Astrocyte of the spinal cord (primary cell): ENCODE data around the gene UBE2J2.

Experiments
- DNase-seq: peaks from one replicate; pipeline ENCODE4 v3.0.0; 2011; ENCODE audit warnings: low read depth, low spot score
- H3K4me3 ChIP-seq: 2 replicates; pipeline ENCODE4 v1.5.1; 2011; ENCODE audit warnings: low read depth, mild to moderate bottlenecking, low read length, moderate library complexity
- in situ Hi-C: cut with HindIII; loops from 2 replicates; pipeline ENCODE4 v1.10.0; 2017; ENCODE audit warnings: low sequenced_read_pairs
- TF ChIP-seq, protein P1 (sequence below): IDR thresholded peaks from 2 replicates; pipeline ENCODE4 v1.5.1; 2012; ENCODE audit warnings: low read depth, mild to moderate bottlenecking, low read length, inconsistent platforms

UBE2J2 gene

DNA sequence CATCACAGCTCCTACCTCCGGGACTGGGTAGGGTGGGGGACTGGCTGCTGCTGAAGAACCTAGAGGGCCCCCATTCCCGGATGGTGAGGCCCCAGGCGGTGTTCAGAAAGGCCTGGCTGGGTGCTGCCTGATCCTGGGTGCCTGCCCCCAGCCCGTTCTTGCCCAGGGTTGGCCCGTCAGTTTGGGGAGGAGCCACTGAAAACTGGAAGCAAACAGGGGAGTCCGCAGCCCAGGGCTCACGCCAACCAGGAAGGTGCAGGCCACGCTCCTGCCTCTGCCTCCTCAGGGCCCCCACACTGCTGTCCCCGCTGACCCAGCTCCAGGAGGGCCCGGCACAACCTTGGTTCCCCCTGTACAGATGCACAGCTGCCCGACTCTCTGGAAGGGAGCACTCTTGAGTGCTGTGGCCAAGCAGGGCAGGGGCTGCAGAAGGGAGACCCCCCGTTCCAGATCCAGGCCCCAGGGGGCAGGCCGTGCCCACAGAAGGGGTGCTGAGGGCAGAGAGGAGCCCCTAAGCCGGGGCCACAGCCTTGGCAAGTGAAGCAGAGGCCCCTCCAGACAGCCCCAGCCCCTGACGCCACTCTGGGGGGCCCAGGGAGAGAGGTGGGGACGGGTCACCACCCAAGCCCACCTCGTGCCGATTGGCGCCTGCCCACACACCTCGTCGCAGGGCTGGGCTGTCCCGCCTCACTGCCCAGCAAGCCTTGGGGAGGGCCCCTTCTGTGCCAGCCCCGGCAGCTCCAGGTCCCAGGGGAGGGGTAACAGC lies 32.6 kb downstream of the UBE2J2 start:
- H3K4me3 ChIP-seq: no peak overlapping the region
- DNase-seq: no peak
- TF ChIP-seq, protein P1, sequence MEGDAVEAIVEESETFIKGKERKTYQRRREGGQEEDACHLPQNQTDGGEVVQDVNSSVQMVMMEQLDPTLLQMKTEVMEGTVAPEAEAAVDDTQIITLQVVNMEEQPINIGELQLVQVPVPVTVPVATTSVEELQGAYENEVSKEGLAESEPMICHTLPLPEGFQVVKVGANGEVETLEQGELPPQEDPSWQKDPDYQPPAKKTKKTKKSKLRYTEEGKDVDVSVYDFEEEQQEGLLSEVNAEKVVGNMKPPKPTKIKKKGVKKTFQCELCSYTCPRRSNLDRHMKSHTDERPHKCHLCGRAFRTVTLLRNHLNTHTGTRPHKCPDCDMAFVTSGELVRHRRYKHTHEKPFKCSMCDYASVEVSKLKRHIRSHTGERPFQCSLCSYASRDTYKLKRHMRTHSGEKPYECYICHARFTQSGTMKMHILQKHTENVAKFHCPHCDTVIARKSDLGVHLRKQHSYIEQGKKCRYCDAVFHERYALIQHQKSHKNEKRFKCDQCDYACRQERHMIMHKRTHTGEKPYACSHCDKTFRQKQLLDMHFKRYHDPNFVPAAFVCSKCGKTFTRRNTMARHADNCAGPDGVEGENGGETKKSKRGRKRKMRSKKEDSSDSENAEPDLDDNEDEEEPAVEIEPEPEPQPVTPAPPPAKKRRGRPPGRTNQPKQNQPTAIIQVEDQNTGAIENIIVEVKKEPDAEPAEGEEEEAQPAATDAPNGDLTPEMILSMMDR: no peak
- in situ Hi-C loops: no loop called here

DNA sequence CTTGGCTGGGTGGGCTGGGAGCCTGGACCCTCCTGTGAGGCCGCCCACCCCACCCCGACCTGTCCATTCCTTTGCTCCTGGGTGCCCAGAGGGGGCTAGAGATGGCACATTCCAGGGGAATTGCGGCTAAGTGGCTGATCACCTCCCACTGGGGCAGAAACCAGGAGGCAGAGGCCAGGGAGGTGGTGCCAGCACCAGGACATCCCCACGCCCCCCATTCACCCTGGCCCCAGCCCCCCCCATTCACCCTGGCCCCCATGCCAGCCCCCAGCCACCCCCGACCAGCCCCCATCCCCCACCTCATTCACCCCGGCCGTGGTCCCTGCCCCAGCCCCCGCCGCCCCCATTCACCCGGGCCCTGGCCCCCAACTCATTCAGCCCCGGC lies 33.3 kb downstream of the UBE2J2 start:
- no peak for DNase-seq
- TF ChIP-seq, protein P1: no peak
- H3K4me3 ChIP-seq: no peak overlapping the region
- in situ Hi-C loops: no loop called here

DNA sequence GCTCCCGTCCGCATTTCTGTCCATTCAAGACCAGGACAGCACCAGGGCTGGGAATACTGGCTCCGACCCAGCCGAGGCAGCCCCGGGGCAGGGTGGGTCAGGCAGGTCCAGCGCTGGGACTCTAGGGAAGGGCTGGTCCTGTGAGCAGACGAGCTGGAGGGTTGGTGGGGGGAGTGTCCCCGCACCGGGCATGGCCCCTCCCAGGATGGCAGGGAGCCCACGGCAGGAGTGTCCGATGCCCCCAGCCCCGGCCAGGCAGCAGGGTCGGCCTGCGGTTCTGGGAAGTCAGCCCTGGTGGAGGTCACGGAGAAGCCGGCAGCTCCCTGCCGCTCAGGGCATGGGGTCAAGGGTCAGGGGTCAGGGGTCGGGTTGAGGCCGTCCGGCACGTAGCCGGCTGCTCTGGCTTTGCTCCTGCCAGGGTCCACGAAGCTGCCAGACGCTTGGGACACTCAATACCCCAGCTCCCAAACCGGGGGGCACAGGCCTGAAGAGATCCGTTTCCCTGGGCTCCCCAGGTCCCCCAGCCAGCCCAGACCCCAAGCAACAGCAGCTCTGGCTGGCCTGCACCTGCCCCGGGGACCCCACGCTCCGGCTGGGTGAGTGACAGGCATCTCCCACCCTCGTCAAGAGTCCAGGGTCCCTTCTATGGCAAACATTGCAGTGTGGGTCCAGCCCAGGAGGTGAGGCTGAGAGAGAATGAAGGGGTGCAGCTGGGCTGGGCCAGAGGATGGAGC lies 33.9 kb downstream of the UBE2J2 start:
- H3K4me3 ChIP-seq: no peak overlapping the region
- TF ChIP-seq, protein P1: no peak
- in situ Hi-C loops: no loop called here
- no peak for DNase-seq

DNA sequence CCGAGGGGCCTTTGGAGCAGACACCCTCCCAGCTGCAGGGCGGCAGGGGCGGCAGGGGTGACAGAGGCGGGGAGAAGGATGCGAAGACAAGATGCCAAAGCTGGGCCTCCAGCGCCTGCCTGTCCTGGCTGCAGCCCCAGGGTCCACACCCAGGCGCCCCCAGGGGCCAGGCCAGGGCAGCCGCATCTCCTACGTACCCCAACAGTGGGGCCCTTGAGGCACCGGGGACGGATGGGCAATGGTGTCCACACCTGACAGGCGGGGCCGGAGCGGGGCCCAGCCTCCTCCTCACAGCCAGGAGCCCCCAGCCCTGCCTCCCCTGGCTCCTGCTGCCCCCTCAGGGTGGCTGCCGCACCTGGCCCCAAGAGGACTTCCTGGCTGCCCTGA lies 34.4 kb downstream of the UBE2J2 start:
- DNase-seq: no peak
- H3K4me3 ChIP-seq: no peak overlapping the region
- in situ Hi-C loops: no loop called here
- TF ChIP-seq, protein P1: no peak

DNA sequence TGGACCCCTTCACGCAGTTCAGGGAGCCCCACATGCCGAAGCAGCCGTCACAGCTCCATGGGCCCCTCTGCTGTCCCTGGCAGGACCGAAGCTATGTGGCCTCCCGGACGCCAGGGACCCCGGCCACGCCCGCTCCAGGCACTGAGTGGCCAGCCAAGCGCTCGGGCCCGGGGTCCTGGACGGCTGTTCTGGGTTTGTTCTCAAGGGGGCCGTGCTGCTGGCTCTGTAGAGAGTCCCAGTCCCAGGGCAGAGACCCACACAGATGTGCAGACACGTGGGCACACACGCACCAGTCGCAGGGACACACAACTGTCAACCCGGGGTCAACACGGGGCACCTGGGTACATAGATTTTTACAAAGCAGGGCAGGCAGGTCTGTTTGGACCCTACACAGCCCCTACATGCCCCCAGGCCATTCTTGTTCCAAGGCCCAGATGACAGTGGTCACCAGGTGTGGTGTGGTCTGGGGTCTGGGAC lies 34.9 kb downstream of the UBE2J2 start:
- DNase-seq: no peak
- no peak overlapping the region for H3K4me3 ChIP-seq
- in situ Hi-C loops: no loop called here
- TF ChIP-seq, protein P1: no peak

DNA sequence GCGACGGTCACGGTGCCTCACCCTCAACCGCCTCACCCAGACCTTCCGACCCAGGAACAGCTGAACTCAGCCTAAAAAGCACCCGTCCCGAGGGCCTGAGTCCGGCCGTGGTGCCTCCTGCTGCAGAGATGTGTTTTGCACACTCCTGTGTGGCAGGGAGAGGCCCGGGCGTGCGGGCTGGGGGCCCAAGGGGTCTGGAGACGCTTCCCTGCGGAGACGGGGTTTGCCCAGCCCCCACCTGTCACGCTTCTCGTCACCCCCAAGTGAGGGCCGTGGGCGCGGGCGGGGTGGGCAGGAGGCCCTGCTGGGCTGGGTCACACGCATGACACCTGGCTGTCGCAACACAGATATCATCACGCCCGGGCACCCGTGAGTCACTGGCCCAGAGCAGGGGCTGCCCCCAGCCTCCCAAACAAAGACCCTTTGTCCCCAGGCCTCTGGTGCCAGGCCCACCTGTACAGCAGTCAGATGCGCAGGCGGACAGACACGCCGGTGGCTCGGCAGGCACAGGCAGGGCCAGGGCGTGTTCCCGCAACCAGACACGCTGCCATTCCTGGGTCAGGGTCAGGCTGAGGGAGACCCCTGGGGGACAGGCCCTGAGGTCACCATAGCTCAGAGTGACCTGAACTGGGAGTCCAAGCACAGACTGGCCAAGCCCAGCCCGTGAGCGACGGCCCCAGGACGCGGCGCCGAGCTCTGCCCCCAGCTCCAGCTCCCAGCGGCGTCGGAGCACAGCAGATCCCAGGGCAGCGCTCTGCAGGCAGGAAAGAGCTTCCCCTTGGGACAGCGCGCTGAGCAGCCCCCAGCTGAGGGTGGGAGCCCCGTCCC lies 35.6 kb downstream of the UBE2J2 start:
- no peak for DNase-seq
- TF ChIP-seq, protein P1: no peak
- in situ Hi-C loops: no loop called here
- H3K4me3 ChIP-seq: no peak overlapping the region
